Upper lobe of right lung (tissue), 1 donor: Measurements from ENCODE around the gene CFD. TPM values are rescaled to one million over a fixed set of nuclear protein-coding genes. Genes with fewer than 3 reads are reported as not detected.

Experiments used
- ATAC-seq: fragments of 200-7000 bp; cut with Tn5 transposase; one replicate; pipeline ENCODE4 v1.9.1; 2020; ENCODE audit warnings: mild to moderate bottlenecking, moderate library complexity
- DNase-seq: peaks from one replicate; pipeline ENCODE4 v3.0.0-alpha.2; 2020
- H3K27ac ChIP-seq: fragments of 200-600 bp; one replicate; pipeline ENCODE4 v1.8.0; 2022
- H3K27me3 ChIP-seq: fragments of 200-600 bp; one replicate; pipeline ENCODE4 v1.8.0; 2022; ENCODE audit warnings: mild to moderate bottlenecking
- H3K36me3 ChIP-seq: fragments of 200-600 bp; one replicate; pipeline ENCODE4 v1.8.0; 2022
- H3K4me1 ChIP-seq: fragments of 200-600 bp; one replicate; pipeline ENCODE4 v1.8.0; 2022
- H3K4me3 ChIP-seq: fragments of 200-600 bp; one replicate; pipeline ENCODE4 v1.8.0; 2022; ENCODE audit warnings: mild to moderate bottlenecking
- H3K9me3 ChIP-seq: fragments of 200-600 bp; one replicate; pipeline ENCODE4 v1.8.0; 2022
- intact Hi-C: fragments of 100-400 bp; cut with DNase I; formaldehyde crosslinking; loops from one replicate; pipeline ENCODE4 v1.11.0; 2022
- total RNA-seq: library from RNA; stranded (reverse); fragmentation: NEBNext Ultra II Directional; extraction: Animal tissue kit (Norgen Biotek cat#: 25700); gene quantifications from one replicate; pipeline ENCODE4 v1.2.1, GENCODE V29; 2021
- TF ChIP-seq, protein P1 (sequence below): fragments of 200-600 bp; IDR thresholded peaks from one replicate; pipeline ENCODE4 v1.8.0; 2022; ENCODE audit warnings: antibody characterized with exemption
- donor health status: DM: no; HTN: yes; CAD: no; lungs with severe emphysema.

CFD gene
- total RNA-seq, 1 donor from 2014 or later: 153 TPM

DNA sequence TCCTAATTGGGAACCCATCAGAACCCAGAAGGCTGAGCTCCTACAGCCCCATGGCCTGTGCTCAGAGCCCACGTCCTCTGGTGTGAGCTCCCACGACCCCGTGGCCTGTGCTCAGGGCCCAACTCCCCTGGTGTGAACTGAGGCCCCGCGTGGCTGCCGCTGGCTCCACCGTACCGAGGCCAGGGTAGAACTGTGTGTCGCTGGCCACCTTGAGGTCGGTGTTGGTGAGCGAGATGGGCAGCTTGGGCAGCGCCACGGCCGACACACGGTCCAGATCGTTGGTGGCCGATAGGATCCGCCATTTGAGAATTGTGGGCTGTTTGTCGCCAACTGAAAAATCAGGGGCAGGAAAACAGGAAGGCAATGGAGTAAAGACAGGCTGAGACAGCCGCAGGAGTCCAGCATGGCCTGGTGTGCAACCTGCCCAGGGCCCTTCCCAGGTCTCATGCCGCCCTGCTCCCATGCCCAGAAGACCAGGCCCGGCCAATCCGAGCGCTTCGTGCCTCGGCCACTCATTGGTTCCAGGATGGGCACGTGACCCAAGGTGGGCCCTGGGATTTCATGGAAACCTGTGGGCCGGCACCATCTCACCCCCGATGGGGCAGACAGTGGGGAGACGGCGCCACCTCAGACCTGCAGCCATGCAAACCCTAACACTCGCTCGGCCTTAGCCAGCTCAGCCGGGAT is 22.1 kb downstream of the CFD start:
- no peak overlapping the region for H3K4me3 ChIP-seq
- intact Hi-C loops: no loop called here
- ATAC-seq: no peak

DNA sequence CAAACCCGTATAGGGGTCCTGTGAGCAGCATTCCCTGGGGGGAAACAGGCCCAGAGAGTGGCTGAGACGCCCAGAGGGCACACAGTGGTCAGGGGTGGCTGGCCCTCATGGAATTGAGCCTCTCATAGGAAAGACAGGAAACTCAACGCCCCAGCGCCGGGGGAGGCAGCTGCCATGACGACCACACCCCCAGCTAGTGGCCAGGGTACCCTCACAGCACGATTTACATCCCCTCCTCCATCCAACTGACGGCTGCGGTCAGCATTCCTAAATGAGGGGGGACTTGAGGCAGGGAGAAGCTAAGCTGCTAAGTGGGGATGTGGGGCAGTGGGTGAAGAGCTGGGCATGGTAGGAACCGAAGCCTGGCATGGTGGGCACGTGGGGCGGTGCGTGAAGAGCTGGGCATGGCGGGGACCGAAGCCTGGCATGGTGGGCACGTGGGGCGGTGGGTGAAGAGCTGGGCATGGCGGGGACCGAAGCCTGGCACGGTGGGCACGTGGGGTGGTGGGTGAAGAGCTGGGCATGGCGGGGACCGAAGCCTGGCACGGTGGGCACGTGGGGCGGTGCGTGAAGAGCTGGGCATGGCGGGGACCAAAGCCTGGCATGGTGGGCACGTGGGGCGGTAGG is 23.5 kb downstream of the CFD start:
- peaks cover 62% of the 10 kb centered on the region for H3K36me3 ChIP-seq
- intact Hi-C loops: no loop called here
- no peaks in the 10 kb centered on the region for H3K4me1 ChIP-seq
- TF ChIP-seq, protein P1, sequence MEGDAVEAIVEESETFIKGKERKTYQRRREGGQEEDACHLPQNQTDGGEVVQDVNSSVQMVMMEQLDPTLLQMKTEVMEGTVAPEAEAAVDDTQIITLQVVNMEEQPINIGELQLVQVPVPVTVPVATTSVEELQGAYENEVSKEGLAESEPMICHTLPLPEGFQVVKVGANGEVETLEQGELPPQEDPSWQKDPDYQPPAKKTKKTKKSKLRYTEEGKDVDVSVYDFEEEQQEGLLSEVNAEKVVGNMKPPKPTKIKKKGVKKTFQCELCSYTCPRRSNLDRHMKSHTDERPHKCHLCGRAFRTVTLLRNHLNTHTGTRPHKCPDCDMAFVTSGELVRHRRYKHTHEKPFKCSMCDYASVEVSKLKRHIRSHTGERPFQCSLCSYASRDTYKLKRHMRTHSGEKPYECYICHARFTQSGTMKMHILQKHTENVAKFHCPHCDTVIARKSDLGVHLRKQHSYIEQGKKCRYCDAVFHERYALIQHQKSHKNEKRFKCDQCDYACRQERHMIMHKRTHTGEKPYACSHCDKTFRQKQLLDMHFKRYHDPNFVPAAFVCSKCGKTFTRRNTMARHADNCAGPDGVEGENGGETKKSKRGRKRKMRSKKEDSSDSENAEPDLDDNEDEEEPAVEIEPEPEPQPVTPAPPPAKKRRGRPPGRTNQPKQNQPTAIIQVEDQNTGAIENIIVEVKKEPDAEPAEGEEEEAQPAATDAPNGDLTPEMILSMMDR: no peak
- DNase-seq (no peak), ATAC-seq (no peak)
- no peak overlapping the region for H3K4me3 ChIP-seq
- no peaks in the 10 kb centered on the region for H3K9me3 ChIP-seq
- H3K27me3 ChIP-seq: no peaks in the 10 kb centered on the region
- H3K27ac ChIP-seq: no peak overlapping the region

More for the DNA sequence above, 22.1 kb downstream of the CFD start:
- Histone ChIP-seq H3K36me3 (peaks cover 54% of the 10 kb centered on the region), H3K4me1 (no peaks in the 10 kb centered on the region), H3K27ac (no peak overlapping the region), H3K9me3 (no peaks in the 10 kb centered on the region), H3K27me3 (no peaks in the 10 kb centered on the region)
- TF ChIP-seq, protein P1: no peak
- no peak for DNase-seq

DNA sequence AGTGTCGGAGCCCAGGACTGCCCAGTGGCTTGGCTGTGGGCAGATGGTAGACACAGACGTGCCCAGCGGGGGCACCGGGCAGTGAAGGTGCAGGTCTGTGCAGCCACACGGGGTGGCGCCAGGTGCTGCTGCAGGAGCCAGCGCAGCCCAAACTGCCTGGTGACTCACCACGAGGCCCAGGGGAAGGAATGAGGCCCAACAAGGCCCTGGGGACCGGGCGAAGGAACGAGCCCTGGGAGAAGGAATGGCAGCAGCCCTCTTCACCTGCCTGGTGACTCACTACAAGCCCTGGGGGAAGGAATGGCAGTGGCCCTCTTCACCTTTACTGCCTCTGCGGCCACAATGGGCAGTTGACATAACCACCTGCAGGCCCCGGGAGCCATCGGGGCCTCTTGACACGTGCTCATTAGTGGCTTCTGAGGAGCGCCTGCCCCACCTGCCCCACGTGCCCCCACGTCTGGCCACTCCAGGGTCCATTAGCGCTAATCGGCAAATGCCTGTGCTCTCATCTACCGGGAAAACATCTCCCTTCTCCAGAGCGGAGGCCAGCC is 24.3 kb downstream of the CFD start:
- TF ChIP-seq, protein P1: peak; percentile 14
- Histone ChIP-seq H3K9me3 (no peaks in the 10 kb centered on the region), H3K4me3 (no peak overlapping the region), H3K36me3 (peaks cover 62% of the 10 kb centered on the region), H3K27me3 (no peaks in the 10 kb centered on the region), H3K27ac (no peak overlapping the region), H3K4me1 (no peaks in the 10 kb centered on the region)
- ATAC-seq (peak; percentile 87), DNase-seq (peak; percentile 78)
- intact Hi-C loops: no loop called here

DNA sequence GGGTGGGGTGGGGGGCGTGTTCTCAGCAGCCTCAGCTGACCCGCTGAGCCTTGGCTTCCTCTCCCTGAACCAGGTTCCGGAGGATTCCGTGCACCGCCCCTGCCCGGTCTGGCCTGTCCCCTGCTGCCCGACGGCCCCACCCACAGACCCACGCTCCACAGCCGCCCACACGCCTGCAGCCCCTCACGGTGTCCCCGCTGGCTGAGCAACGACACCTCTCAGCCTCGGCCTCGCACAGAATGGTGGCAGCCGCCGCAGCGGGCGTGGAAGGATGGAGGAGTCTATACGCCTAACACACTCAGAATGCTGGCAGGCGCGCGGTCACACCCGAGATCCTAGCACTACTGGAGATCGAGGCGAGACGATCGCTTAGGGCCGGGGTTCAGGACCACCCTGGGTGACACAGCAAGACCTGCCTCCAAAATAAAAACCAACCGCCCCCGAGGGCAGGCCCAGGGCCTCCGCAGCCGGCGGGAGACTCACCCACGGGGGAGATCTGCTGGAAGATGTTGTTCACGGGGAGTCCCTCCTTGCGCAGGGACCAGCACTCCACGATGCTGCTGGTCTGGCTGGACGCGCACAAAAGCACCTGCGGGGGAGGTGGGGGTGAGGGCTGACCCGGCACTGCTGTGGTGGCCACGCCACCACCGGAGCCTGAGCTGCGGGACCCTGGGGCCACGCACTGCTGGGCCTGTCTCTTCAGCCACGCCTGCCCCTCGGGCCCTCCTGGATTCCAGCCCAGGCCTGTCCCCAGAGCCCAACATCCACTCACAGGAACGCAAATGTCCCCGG is 25.2 kb downstream of the CFD start:
- Histone ChIP-seq H3K27me3 (no peaks in the 10 kb centered on the region), H3K9me3 (no peaks in the 10 kb centered on the region), H3K4me3 (no peak overlapping the region), H3K27ac (no peak overlapping the region), H3K4me1 (no peaks in the 10 kb centered on the region), H3K36me3 (peaks cover 63% of the 10 kb centered on the region)
- ATAC-seq (no peak), DNase-seq (peak; percentile 62)
- intact Hi-C loops: no loop called here
- TF ChIP-seq, protein P1: no peak

DNA sequence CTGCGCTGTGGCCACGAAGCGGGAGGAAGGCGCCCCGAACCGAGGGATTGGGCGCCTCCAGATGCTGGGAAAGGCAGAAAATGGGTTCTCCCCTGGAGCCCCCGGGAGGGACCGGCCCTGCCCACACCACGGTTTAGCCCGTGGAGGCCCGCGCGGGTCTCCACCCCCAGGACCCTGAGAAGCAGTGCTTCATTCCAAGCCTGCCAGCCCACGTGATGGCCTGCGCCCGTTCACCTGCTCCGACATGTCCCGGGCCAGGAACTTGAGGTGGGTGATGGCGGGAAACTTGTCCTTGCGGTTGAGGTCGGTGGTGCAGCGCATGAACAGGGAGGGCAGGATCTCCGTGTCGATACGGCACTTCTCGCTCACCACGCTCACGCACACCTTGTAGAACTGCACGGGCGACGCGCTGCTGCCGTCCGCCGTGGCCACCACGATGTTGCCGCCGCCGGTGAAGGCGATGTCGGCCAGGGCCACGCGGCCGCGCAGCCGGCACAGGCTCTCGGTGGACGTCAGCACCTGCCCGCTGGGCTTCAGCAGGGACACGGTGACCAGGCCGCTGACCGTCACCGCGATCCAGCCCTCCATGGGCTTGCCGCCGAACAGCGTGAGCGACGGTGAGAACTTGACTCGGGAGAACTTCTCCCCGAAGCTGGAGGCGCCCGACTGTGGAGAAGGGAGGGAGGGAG is 26.2 kb downstream of the CFD start:
- no peaks in the 10 kb centered on the region for H3K9me3 ChIP-seq
- no peak overlapping the region for H3K27ac ChIP-seq
- DNase-seq (peak; percentile 61), ATAC-seq (no peak)
- no peak overlapping the region for H3K4me3 ChIP-seq
- intact Hi-C loops: no loop called here
- TF ChIP-seq, protein P1: no peak
- H3K36me3 ChIP-seq: peaks cover 65% of the 10 kb centered on the region
- H3K27me3 ChIP-seq: no peaks in the 10 kb centered on the region
- H3K4me1 ChIP-seq: no peaks in the 10 kb centered on the region
